Stimulated activated CD8-positive, alpha-beta memory T cell treated with anti-CD3 and anti-CD28 coated beads, Interleukin-4, amount 100 ng/mL, for 4 hours (primary cell): ENCODE results near the gene ICE1.

Source experiments
- DNase-seq, 2 donors: peaks; one replicate each; pipeline ENCODE4 v3.0.0-alpha.2; 2020; ENCODE audit warnings: low read depth in 2 of 2, low spot score in 1 of 2

ICE1 gene

DNA sequence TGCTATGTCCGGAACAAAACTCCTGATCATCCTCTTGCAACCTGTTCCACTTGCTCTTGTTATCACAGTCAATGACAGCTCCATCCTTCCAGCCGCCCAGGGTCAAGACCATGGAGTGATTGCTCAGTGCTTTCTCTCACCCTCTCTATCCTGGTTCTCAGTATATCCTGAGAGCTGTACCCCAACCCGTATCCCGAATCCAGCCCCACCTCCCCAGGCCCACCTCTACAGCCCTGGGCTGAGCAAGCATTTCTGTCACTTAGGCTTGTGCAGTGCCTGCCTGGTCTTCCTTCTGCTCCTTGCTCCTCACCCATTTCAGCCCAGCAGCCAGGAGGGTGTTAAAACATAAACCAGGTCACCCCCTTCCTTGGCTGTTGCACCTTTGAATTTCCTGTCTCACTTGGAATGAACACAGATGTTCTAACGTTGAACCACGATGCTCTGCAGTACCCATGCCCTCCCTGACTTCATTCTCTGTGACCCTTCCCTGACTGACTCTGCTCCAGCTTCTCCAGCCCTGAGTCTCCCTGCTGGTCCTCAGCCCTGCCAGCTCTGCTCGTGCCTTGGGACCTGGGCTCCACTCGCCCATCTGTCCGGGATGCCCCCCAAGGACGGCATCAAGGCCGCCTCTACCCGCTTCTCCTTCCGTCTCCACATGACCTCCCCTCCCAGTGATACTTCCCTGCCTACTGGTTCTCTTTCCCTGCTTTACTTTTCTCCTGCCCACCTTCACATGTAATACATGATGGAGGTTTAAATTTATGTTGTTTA is 110.0 kb downstream of the ICE1 start:
- no peak for DNase-seq

DNA sequence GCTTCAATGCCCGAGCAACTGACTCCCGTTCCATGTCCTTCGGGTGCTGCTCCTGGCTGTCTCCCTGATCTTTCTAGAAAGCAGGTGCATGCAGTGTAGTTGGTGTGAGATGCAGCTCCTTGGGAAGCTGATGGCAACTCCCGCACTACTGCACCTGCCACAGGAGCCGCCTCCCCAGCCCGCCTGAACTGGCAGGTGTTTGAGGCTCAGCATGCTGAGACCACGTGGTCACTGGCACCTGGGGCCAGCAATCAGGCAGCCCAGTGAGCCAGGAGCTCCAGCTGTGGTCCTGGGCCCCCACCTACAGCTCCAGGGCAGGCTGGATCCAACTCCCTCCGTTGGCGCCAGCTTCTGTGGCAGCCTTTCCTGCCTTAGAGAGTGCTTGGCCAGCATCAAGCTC is 111.5 kb downstream of the ICE1 start:
- no peak for DNase-seq

DNA sequence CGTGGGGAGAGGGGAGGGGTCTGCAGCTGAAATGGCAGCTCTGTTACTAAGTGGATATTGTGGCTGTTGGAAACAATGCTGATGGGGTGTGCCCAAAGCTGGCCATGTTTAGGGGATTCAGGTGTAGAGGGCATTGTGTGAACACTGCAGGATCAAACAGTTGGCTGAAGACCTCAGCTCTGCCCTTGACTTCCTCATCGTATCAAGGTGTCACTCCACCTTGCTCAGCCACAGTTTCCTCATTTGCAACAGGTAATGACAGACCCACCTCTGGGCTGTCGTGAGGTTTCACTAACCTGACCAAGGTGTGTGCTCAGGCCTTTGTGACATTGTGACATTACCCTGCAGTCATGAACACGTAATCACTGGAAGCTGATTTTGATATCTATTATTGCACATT is 111.9 kb downstream of the ICE1 start:
- no peak for DNase-seq

DNA sequence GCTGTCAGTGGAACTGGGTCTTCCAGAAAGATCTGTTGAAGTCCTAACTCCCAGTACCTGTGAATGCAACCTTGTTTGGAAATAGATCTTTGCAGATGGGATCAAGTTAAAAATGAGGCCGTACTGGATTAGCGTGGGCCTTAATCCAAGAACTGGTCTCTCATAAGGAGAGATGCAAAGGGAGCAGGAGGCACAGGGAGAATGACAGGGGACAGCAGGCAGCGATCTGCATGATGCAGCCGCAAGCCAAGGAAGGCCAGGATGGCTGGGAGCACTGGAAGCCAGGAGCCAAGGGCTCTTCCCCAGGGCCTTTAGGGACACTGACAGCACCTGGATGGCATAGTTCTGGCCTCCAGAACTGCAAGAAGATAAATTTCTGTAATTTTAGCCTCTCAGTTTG is 114.4 kb downstream of the ICE1 start:
- no peak for DNase-seq

DNA sequence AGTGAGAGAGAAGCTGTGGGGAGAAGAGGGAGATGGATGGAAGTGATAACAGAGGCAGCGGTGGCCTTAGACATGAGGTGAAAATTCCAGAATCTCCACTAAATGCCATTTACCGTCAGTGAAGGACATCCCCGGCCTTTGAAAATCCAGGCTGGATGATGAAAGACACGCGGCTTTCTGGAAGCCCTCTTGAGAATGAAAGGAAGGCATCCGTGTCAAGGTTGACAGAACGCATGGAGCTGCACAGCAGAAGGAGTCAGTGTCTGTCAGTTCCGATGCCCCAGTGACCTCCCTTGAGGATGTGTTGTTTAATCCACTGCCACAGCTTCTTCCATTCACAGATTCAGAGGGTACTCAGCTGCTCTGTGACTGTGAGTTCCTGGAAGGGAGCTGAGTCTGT is 114.9 kb downstream of the ICE1 start:
- DNase-seq: no peak

DNA sequence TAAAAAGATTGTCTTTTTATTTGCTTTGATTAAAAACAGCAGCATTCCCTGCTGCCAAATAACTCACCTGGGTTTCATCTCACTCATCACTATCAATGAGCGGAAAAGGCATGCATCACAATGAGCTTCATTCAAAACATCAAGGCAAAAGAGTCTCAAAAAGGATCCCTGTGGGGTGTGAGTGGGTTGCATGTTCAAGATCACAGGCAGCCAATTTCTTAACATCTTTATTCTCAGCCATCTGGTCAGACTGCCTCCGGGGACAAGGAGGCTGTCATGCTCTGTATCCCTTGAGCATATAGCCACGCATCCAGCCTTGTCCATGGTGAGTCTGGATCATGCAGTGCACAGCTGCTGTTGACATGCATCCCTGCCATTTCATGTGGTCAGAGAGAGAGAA is 117.1 kb downstream of the ICE1 start:
- no peak for DNase-seq
